ENCODE measurements around the gene ZNF804A.

DNA sequence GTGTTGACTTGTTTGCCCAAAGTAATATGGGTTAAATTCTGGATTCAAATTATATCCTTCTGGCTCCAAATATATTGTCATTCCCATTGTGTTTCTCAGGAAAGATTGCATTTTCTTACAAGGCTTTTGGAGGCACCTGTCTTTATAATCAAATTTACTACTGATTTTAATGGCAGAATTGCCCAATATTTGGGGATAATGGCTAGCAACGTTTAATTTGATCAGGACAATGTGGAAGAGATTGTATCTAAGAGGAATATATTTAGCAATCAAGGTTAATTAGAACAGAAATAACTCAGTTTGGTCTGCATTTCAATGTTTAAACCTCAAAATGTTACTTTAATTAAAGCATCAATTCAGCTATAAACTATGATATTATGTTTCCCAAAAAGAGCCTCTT, 41.7 kb upstream of the ZNF804A start:
- TF ChIP-seq CTCF (IDR thresholded peaks at IDR 0.05) (no peak), POLR2AphosphoS5 (IDR thresholded peaks at IDR 0.05) (no peak), POLR2A (IDR thresholded peaks at IDR 0.05) (no peak), EP300 (IDR thresholded peaks at IDR 0.05) (no peak)
